Measurements from ENCODE around the gene GNA15. TPM values are rescaled to one million over a fixed set of nuclear protein-coding genes. Genes with fewer than 3 reads are reported as not detected.

GNA15 gene
- total RNA-seq, 2 donors from 2014 or later = 13.0 to 14.0 TPM

DNA sequence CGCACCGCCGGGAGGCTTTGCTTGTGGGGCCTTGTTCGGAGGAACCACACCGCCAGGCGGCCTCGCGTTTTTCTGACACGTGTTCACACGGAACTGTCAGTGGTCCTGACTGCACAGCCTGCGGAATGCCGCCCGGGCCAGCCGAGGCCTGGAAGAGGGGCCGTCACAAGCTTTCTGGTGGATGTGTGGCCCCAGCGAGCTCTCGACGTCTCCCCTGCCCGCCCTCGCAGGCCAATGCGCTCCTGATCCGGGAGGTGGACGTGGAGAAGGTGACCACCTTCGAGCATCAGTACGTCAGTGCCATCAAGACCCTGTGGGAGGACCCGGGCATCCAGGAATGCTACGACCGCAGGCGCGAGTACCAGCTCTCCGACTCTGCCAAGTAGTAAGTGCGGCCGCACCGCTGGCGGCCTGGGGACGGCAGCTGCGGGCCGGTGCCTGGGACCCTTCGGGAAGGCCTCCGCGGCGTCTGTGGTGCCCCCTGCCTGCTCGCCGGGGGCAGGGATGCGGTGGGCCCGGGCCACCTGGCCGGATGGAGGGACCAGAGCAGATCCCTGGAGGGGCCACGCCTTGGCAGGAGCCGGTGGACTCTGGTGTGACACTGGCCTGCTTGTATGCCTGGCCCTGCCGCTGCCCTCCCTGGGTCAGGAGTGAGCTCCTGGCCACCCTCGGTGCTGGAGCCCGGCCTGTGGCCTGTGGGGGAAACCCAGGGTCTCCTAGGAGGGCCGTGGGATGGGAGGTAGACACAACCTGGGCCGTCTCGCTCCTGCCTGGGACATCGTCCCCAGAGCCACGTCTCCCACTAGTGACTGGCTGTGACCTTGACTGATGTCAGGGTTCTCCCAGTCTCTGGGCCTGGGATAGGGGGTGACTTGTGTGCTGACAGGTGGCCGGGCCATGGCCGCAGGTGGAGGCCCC lies 22.5 kb upstream of the GNA15 start:
- DNase-seq (ENCODE audit: low spot score) (no peak), ATAC-seq (ENCODE audit: insufficient number of reproducible peaks, low FRiP score, low read depth) (no peak)
- Histone ChIP-seq H3K27me3 (replicated peaks; ENCODE audit: insufficient read depth) (no peaks in the 10 kb centered on the region), H3K36me3 (peaks cover 32% of the 10 kb centered on the region), H3K27ac (no peak overlapping the region), H3K4me1 (ENCODE audit: control insufficient read depth in 1 of 2, low read depth in 2 of 2) (no peaks in the 10 kb centered on the region), H3K9me3 (no peaks in the 10 kb centered on the region), H3K4me3 (no peak overlapping the region)
- TF ChIP-seq, protein P1, sequence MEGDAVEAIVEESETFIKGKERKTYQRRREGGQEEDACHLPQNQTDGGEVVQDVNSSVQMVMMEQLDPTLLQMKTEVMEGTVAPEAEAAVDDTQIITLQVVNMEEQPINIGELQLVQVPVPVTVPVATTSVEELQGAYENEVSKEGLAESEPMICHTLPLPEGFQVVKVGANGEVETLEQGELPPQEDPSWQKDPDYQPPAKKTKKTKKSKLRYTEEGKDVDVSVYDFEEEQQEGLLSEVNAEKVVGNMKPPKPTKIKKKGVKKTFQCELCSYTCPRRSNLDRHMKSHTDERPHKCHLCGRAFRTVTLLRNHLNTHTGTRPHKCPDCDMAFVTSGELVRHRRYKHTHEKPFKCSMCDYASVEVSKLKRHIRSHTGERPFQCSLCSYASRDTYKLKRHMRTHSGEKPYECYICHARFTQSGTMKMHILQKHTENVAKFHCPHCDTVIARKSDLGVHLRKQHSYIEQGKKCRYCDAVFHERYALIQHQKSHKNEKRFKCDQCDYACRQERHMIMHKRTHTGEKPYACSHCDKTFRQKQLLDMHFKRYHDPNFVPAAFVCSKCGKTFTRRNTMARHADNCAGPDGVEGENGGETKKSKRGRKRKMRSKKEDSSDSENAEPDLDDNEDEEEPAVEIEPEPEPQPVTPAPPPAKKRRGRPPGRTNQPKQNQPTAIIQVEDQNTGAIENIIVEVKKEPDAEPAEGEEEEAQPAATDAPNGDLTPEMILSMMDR (IDR thresholded peaks at IDR 0.05) = no peak

GRCh38 chr19:3114018-3114726 lies 21.7 kb upstream of the GNA15 start:
- Histone ChIP-seq H3K27me3 (replicated peaks; ENCODE audit: insufficient read depth) (no peaks in the 10 kb centered on the region), H3K36me3 (peaks cover 33% of the 10 kb centered on the region), H3K4me1 (ENCODE audit: control insufficient read depth in 1 of 2, low read depth in 2 of 2) (no peaks in the 10 kb centered on the region), H3K9me3 (no peaks in the 10 kb centered on the region), H3K27ac (no peak overlapping the region), H3K4me3 (no peak overlapping the region)
- TF ChIP-seq, protein P1 (IDR thresholded peaks at IDR 0.05) = no peak
- ATAC-seq (ENCODE audit: insufficient number of reproducible peaks, low FRiP score, low read depth) (no peak), DNase-seq (ENCODE audit: low spot score) (no peak)

- DNase-seq (ENCODE audit: low spot score) = no peak
- no peak overlapping the region for H3K4me3 ChIP-seq
- H3K27me3 ChIP-seq (replicated peaks; ENCODE audit: insufficient read depth) = no peaks in the 10 kb centered on the region
- H3K36me3 ChIP-seq = peaks cover 37% of the 10 kb centered on the region
- no peak for ATAC-seq (ENCODE audit: insufficient number of reproducible peaks, low FRiP score, low read depth)
- TF ChIP-seq, protein P1 (IDR thresholded peaks at IDR 0.05) = no peak
- no peaks in the 10 kb centered on the region for H3K4me1 ChIP-seq (ENCODE audit: control insufficient read depth in 1 of 2, low read depth in 2 of 2)
- H3K9me3 ChIP-seq = no peaks in the 10 kb centered on the region
- H3K27ac ChIP-seq = no peak overlapping the region
These were observed 21.0 kb upstream of the GNA15 start for GRCh38 chr19:3114811-3115210.

- TF ChIP-seq, protein P1 (IDR thresholded peaks at IDR 0.05) = no peak
- H3K27me3 ChIP-seq (replicated peaks; ENCODE audit: insufficient read depth) = no peaks in the 10 kb centered on the region
- no peak overlapping the region for H3K27ac ChIP-seq
- no peak for DNase-seq (ENCODE audit: low spot score)
- H3K4me3 ChIP-seq = no peak overlapping the region
- H3K9me3 ChIP-seq = no peaks in the 10 kb centered on the region
- no peaks in the 10 kb centered on the region for H3K4me1 ChIP-seq (ENCODE audit: control insufficient read depth in 1 of 2, low read depth in 2 of 2)
- H3K36me3 ChIP-seq = peaks cover 35% of the 10 kb centered on the region
- ATAC-seq (ENCODE audit: insufficient number of reproducible peaks, low FRiP score, low read depth) = no peak
These were observed 20.4 kb upstream of the GNA15 start for GRCh38 chr19:3115411-3115810.

- no peaks in the 10 kb centered on the region for H3K27me3 ChIP-seq (replicated peaks; ENCODE audit: insufficient read depth)
- no peak for DNase-seq (ENCODE audit: low spot score)
- peaks cover 38% of the 10 kb centered on the region for H3K36me3 ChIP-seq
- H3K4me1 ChIP-seq (ENCODE audit: control insufficient read depth in 1 of 2, low read depth in 2 of 2) = no peaks in the 10 kb centered on the region
- no peak overlapping the region for H3K4me3 ChIP-seq
- TF ChIP-seq, protein P1 (IDR thresholded peaks at IDR 0.05) = no peak
- no peaks in the 10 kb centered on the region for H3K9me3 ChIP-seq
- no peak for ATAC-seq (ENCODE audit: insufficient number of reproducible peaks, low FRiP score, low read depth)
- no peak overlapping the region for H3K27ac ChIP-seq
These were observed 19.8 kb upstream of the GNA15 start for GRCh38 chr19:3115916-3116602.
